K562 (cell line): ENCODE results near the gene GNPAT. TPM values are rescaled to one million over a fixed set of nuclear protein-coding genes. Genes with fewer than 3 reads are reported as not detected.

Source experiments
- ATAC-seq: fragments of 200-7000 bp; cut with Tn5 transposase; 3 replicates; pipeline ENCODE4 v1.9.1; 2020; ENCODE audit warnings: moderate library complexity
- BruUV-seq: library from RNA; stranded (reverse); fragments of 400-500 nt; replicated peaks from 2 replicates; lab custom pipeline; 2021; lab: Mats Ljungman, UMichigan
- CTCF ChIA-PET: fragments of 300-600 bp; formaldehyde crosslinking; extraction: SDS; loops from one replicate; lab custom pipeline; 2021; ENCODE audit warnings: low intra/inter-chr PET ratio; lab: Yijun Ruan, JAX
- POLR2A ChIA-PET: fragments of 300-600, 350-650 bp; sonication (Branson Sonifier 250); formaldehyde crosslinking; extraction: SDS; loops from one replicate; lab custom pipeline; 2021; ENCODE audit warnings: antibody characterized with exemption, inconsistent platforms; lab: Yijun Ruan, JAX
- DNase-seq, 4 experiments: peaks; one replicate each; pipeline versions ENCODE4 v3.0.0 to v3.0.0-alpha.2; 2011 to 2018; ENCODE audit warnings: low spot score in 3 of 4, mixed read lengths in 3 of 4; ENCODE audit errors: extremely low read depth in 1 of 4
- FAIRE-seq: peaks from 2 replicates; lab custom pipeline; 2011; peaks lifted over from hg19 to GRCh38; lab: Jason Lieb, UNC
- H2AFZ ChIP-seq: 2 replicates; pipeline ENCODE4 v1.6.0; 2011; ENCODE audit warnings: low read depth, low read length, control low read depth, inconsistent platforms
- H3K27ac ChIP-seq: fragments of 200-600 bp; 3 replicates; pipeline ENCODE4 v1.8.0; 2011; ENCODE audit warnings: low read depth, mild to moderate bottlenecking, control low read depth, inconsistent platforms, low read length, moderate library complexity, mixed read lengths; ENCODE audit errors: extremely low read depth
- H3K27me3 ChIP-seq, 2 experiments: fragments of 300-600 bp in 1 of 2; 2 replicates in 1 of 2; 3 replicates in 1 of 2; pipeline versions ENCODE4 v1.6.0 to v1.8.0; 2011; ENCODE audit warnings: inconsistent platforms in 2 of 2, low read length in 2 of 2, mild to moderate bottlenecking in 1 of 2, mixed read lengths in 1 of 2, moderate library complexity in 1 of 2; ENCODE audit not compliant: control insufficient read depth in 2 of 2, insufficient read depth in 2 of 2
- H3K36me3 ChIP-seq: fragments of 300-600 bp; 3 replicates; pipeline ENCODE4 v1.8.0; 2011; ENCODE audit warnings: mild to moderate bottlenecking, low read length, inconsistent platforms; ENCODE audit not compliant: control insufficient read depth, insufficient read depth
- H3K4me1 ChIP-seq, 2 experiments: fragments of 200-600 bp in 1 of 2; replicated peaks in 1 of 2; 2 replicates in 1 of 2; 3 replicates in 1 of 2; pipeline versions ENCODE4 v1.5.1 to v1.8.0; 2011; ENCODE audit warnings: inconsistent platforms in 2 of 2, low read length in 2 of 2, mild to moderate bottlenecking in 1 of 2, mixed read lengths in 1 of 2, moderate library complexity in 1 of 2; ENCODE audit not compliant: control insufficient read depth in 2 of 2, insufficient read depth in 2 of 2
- H3K4me2 ChIP-seq: 2 replicates; pipeline ENCODE4 v1.6.1; 2011; ENCODE audit warnings: low read length, control low read depth, inconsistent platforms, mixed read lengths; ENCODE audit not compliant: insufficient read depth
- H3K4me3 ChIP-seq: fragments of 200-600 bp; sonication (generic), shearing (Covaris generic); 2 replicates; pipeline ENCODE4 v1.5.1; 2016; ENCODE audit warnings: control low read depth, inconsistent platforms
- H3K79me2 ChIP-seq: fragments of 200-600 bp; 3 replicates; pipeline ENCODE4 v1.8.0; 2011; ENCODE audit warnings: low read length, inconsistent platforms; ENCODE audit not compliant: control insufficient read depth, insufficient read depth
- H3K9ac ChIP-seq, 2 experiments: 2 replicates each; pipeline versions ENCODE4 v1.6.0 to v1.6.1; 2011; ENCODE audit warnings: low read depth in 2 of 2, low read length in 2 of 2, control low read depth in 1 of 2, inconsistent platforms in 1 of 2, mild to moderate bottlenecking in 1 of 2, mixed read lengths in 1 of 2; ENCODE audit not compliant: insufficient read depth in 1 of 2
- H3K9me1 ChIP-seq: one replicate; pipeline ENCODE4 v1.6.0; 2011; ENCODE audit warnings: inconsistent platforms, mild to moderate bottlenecking, low read length, moderate library complexity; ENCODE audit not compliant: control insufficient read depth, insufficient read depth
- H3K9me3 ChIP-seq: replicated peaks from 2 replicates; pipeline ENCODE4 v1.5.1; 2011; ENCODE audit warnings: low read depth, low read length, inconsistent platforms; ENCODE audit not compliant: control insufficient read depth, insufficient read depth
- H4K20me1 ChIP-seq: replicated peaks from 2 replicates; pipeline ENCODE4 v1.6.1; 2011; ENCODE audit warnings: low read length, inconsistent platforms, mixed read lengths; ENCODE audit not compliant: control insufficient read depth, insufficient read depth
- DACH1 ChIP-seq: fragments of 450-650 bp; IDR thresholded peaks from 2 replicates; pipeline ENCODE4 v1.6.1; 2018; ENCODE audit not compliant: partially characterized antibody
- FOXK2 ChIP-seq, 2 experiments: fragments of 450-650 bp; IDR thresholded peaks in 1 of 2; conservative IDR thresholded peaks in 1 of 2; 2 replicates each; pipeline ENCODE4 v1.6.1; 2016; ENCODE audit warnings: low read depth in 2 of 2, mild to moderate bottlenecking in 1 of 2
- HOXB6 ChIP-seq: fragments of 250-450 bp; sonication (Bioruptor Pico); IDR thresholded peaks from 2 replicates; pipeline ENCODE4 v1.5.1; 2022; ENCODE audit warnings: mild to moderate bottlenecking, borderline replicate concordance
- JUN ChIP-seq, 2 experiments: sonication (generic) in 1 of 2; formaldehyde crosslinking in 1 of 2; IDR thresholded peaks; 2 replicates each; pipeline versions ENCODE4 v1.6.1 to v1.8.0; 2012 to 2022; ENCODE audit warnings: borderline replicate concordance in 2 of 2, mild to moderate bottlenecking in 2 of 2, improper control_type of control experiment in 1 of 2, low read depth in 1 of 2, low read length in 1 of 2, missing genetic modification reagents in 1 of 2
- KHSRP ChIP-seq: fragments of 450-650 bp; IDR thresholded peaks from 2 replicates; pipeline ENCODE4 v1.6.1; 2017
- KLF10 ChIP-seq: fragments of 250-450 bp; sonication (Bioruptor Pico); IDR thresholded peaks from 2 replicates; pipeline ENCODE4 v1.6.1; 2021; ENCODE audit warnings: matching md5 sums
- KLF13 ChIP-seq: fragments of 450-650 bp; IDR thresholded peaks from 2 replicates; pipeline ENCODE4 v1.6.1; 2016; ENCODE audit warnings: missing genetic modification characterization, low read depth, mild to moderate bottlenecking, missing compliant biosample characterization, moderate library complexity, borderline replicate concordance
- MEIS2 ChIP-seq: fragments of 450-650 bp; IDR thresholded peaks from 2 replicates; pipeline ENCODE4 v1.6.1; 2014; ENCODE audit warnings: mild to moderate bottlenecking; ENCODE audit not compliant: partially characterized antibody
- NCOA6 ChIP-seq: fragments of 450-650 bp; IDR thresholded peaks from 2 replicates; pipeline ENCODE4 v1.6.1; 2017; ENCODE audit warnings: mild to moderate bottlenecking
- NKRF ChIP-seq: fragments of 450-650 bp; IDR thresholded peaks from 2 replicates; pipeline ENCODE4 v1.6.1; 2016; ENCODE audit warnings: borderline replicate concordance
- POLR2A ChIP-seq: fragments of 450-650 bp; conservative IDR thresholded peaks from 2 replicates; pipeline ENCODE4 v1.6.1; 2016
- RBM34 ChIP-seq: fragments of 200-400 bp; formaldehyde crosslinking; IDR thresholded peaks from 2 replicates; pipeline ENCODE4 v1.6.1; 2018; ENCODE audit warnings: low read length, borderline replicate concordance; ENCODE audit not compliant: insufficient read depth
- SRSF1 ChIP-seq: fragments of 200-400 bp; formaldehyde crosslinking; IDR thresholded peaks from 2 replicates; pipeline ENCODE4 v1.6.1; 2017; ENCODE audit warnings: mild to moderate bottlenecking, low read depth, low read length, moderate library complexity
- TAF9B ChIP-seq: fragments of 450-650 bp; IDR thresholded peaks from 2 replicates; pipeline ENCODE4 v1.6.1; 2018; ENCODE audit warnings: mild to moderate bottlenecking; ENCODE audit not compliant: partially characterized antibody
- TFE3 ChIP-seq: fragments of 450-650 bp; formaldehyde crosslinking; IDR thresholded peaks from 2 replicates; pipeline ENCODE4 v1.4.0; 2020; ENCODE audit warnings: mild to moderate bottlenecking, mixed read lengths
- TSC22D4 ChIP-seq: fragments of 450-650 bp; IDR thresholded peaks from 2 replicates; pipeline ENCODE4 v1.6.1; 2016; ENCODE audit warnings: missing genetic modification characterization, missing biosample characterization, control low read depth
- ZNF512 ChIP-seq: IDR thresholded peaks from 2 replicates; pipeline ENCODE4 v1.6.1; 2016; ENCODE audit warnings: missing genetic modification characterization, missing compliant biosample characterization
- ZNF77 ChIP-seq: fragments of 250-450 bp; sonication (Bioruptor Pico); IDR thresholded peaks from 2 replicates; pipeline ENCODE4 v1.5.0; 2020
- WGBS: fragments of 100-300 bp; shearing (Covaris generic); methylation state at CpG from one replicate; pipeline ENCODE4 v1.1.6; 2016; ENCODE audit warnings: low coverage, mixed read lengths; ENCODE audit not compliant: insufficient coverage; ENCODE audit errors: missing lambda C conversion rate; 5-methylcytosine and 5-hydroxymethylcytosine counted together
- in situ Hi-C: fragments of 300-500 bp; cut with MboI; formaldehyde crosslinking; loops from 4 replicates; pipeline ENCODE4 v1.15.0; 2018; ENCODE audit warnings: inconsistent platforms, mixed read lengths
- intact Hi-C: fragments of 100-400 bp; cut with micrococcal nuclease; formaldehyde crosslinking; loops from 2 replicates; pipeline ENCODE4 v1.14.2; 2022
- polyA plus RNA-seq, 8 experiments: library from polyadenylated mRNA; depleted of rRNA in 4 of 8; stranded (reverse) in 5 of 8; unstranded in 3 of 8; fragments of >200 nt; fragmentation: Nextera tagmentation in 2 of 8; fragmentation: Illumina TruSeq in 1 of 8; extraction: Ambion mirVana in 2 of 8; extraction: Trizol in 1 of 8; gene quantifications; 2 replicates each; pipeline versions ENCODE4 v1.2.1 to v1.2.3, GENCODE V29; 2011 to 2014; ENCODE audit warnings: inconsistent platforms in 1 of 8, missing spikeins in 1 of 8
- total RNA-seq, 7 experiments: library from RNA; depleted of rRNA in 6 of 7; stranded (reverse); fragments of >200 nt in 6 of 7; fragmentation: Illumina TruSeq in 2 of 7; extraction: Trizol in 2 of 7; gene quantifications; 2 replicates each; pipeline versions ENCODE4 v1.2.1 to v1.2.3, GENCODE V29; 2011 to 2021; ENCODE audit warnings: low replicate concordance in 1 of 7

Gene GNPAT
- total and polyA plus RNA-seq, 9 of the 15 experiments (the other 6 are each of a cell fraction or from before 2014, with no cell fraction given) = 32.1 to 68.8 (median 50.7) TPM

- WGBS = 9% methylated on average over 10 of the region's 10 CpGs
- Histone ChIP-seq H3K79me2 (no peaks in the 10 kb centered on the region), H3K4me3 (no peak overlapping the region), H3K27me3 (peaks cover 33 to 48% of the 10 kb centered on the region in 2 experiments), H3K4me2 (no peak overlapping the region), H3K9ac (no peak overlapping the region), H3K36me3 (no peaks in the 10 kb centered on the region), H3K9me1 (no peaks in the 10 kb centered on the region), H3K4me1 (peaks cover 0 to 14% of the 10 kb centered on the region in 2 experiments; a peak in 2 of 5 replicates), H2AFZ (no peak overlapping the region; the same call in 1 of the 2 replicates), H3K9me3 (no peaks in the 10 kb centered on the region), H3K27ac (no peak overlapping the region), H4K20me1 (no peaks in the 10 kb centered on the region)
- BruUV-seq = no TSS peak
- intact Hi-C loops = no loop called here
- in situ Hi-C loops = no loop called here
- CTCF ChIA-PET = no interaction called here
- DNase-seq (no peak), ATAC-seq (no peak), FAIRE-seq (no peak)
- POLR2A ChIA-PET = interaction anchor here (1.2 to 1.3 kb wide), 3 partner anchors 14 to 224 kb away, joined by 3 to 4 read pairs (median 3); no protein-coding TSS in a partner anchor
- TF ChIP-seq DACH1 (no peak), TAF9B (no peak), JUN (IDR thresholded peaks at IDR 0.05; ENCODE audit: borderline replicate concordance, low read depth, low read length) (no peak), JUN (CRISPR knock-in tag; IDR thresholded peaks at IDR 0.05; ENCODE audit: borderline replicate concordance) (no peak), KLF13 (no peak), ZNF77 (CRISPR knock-in tag) (no peak), TFE3 (CRISPR knock-in tag) (no peak), RBM34 (no peak), FOXK2 (conservative IDR thresholded peaks at IDR 0.05 in 1 of 2, IDR thresholded peaks at IDR 0.05 in 1 of 2; ENCODE audit: low read depth in 2 of 2) (0 out of 4 replicates have a peak, but pooled peaks of 1 of the 2 experiments have one; percentile 11), POLR2A (no peak), MEIS2 (peak; percentile 67), NCOA6 (no peak), KLF10 (CRISPR knock-in tag) (no peak), KHSRP (0 out of 2 replicates have a peak, but pooled peaks have one; percentile 33), NKRF (0 out of 2 replicates have a peak, but pooled peaks have one; percentile 39), ZNF512 (tag) (peak; percentile 87), HOXB6 (CRISPR knock-in tag) (no peak), TSC22D4 (tag) (no peak), SRSF1 (no peak)
Measured at GRCh38 chr1:231215681-231216385, 25.2 kb upstream of the GNPAT start.
